OCI-LY7 (cell line): ENCODE results near the gene PDSS2. TPM values are rescaled to one million over a fixed set of nuclear protein-coding genes. Genes with fewer than 3 reads are reported as not detected.
"Not testable (repeated sequence)": the region's sequence is repeated elsewhere in the genome, so short reads cannot be mapped to it uniquely, and the experiment has no call there.

ENCODE experiments used
- BruUV-seq: library from RNA; stranded (reverse); fragments of 400-500 nt; replicated peaks from 2 replicates; lab custom pipeline; 2021; lab: Mats Ljungman, UMichigan
- CTCF ChIA-PET: fragments of 300-600 bp; sonication (Branson Sonifier 250); formaldehyde crosslinking; loops from one replicate; lab custom pipeline; 2022; ENCODE audit warnings: antibody characterized with exemption; ENCODE audit not compliant: unreplicated experiment; lab: Charles Lee
- POLR2A ChIA-PET: fragments of 300-600 bp; sonication (Branson Sonifier 250); formaldehyde crosslinking; loops from one replicate; lab custom pipeline; 2022; ENCODE audit warnings: antibody characterized with exemption; lab: Charles Lee
- DNase-seq: peaks from one replicate; pipeline ENCODE4 v3.0.0-alpha.2; 2015; ENCODE audit warnings: low spot score
- H2AFZ ChIP-seq: fragments of 200-600 bp; sonication (generic), shearing (Covaris generic); 2 replicates; pipeline ENCODE4 v1.6.1; 2014; ENCODE audit warnings: mild to moderate bottlenecking, antibody characterized with exemption, low read length, moderate library complexity
- H3K27ac ChIP-seq: fragments of 200-600 bp; sonication (generic); 2 replicates; pipeline ENCODE4 v1.5.1; 2014; ENCODE audit warnings: mixed run types, low read depth, mild to moderate bottlenecking, moderate library complexity, low read length, inconsistent platforms; ENCODE audit not compliant: poor library complexity, severe bottlenecking
- H3K36me3 ChIP-seq: fragments of 200-600 bp; sonication (generic); 2 replicates; pipeline ENCODE4 v1.6.1; 2014; ENCODE audit warnings: mild to moderate bottlenecking, antibody characterized with exemption, low read length, moderate library complexity, mixed read lengths; ENCODE audit not compliant: insufficient read depth
- H3K4me1 ChIP-seq: fragments of 200-600 bp; sonication (generic); 2 replicates; pipeline ENCODE4 v1.5.1; 2014; ENCODE audit warnings: mild to moderate bottlenecking, low read length; ENCODE audit not compliant: insufficient read depth, poor library complexity, severe bottlenecking
- H3K4me2 ChIP-seq: fragments of 200-600 bp; sonication (generic); 2 replicates; pipeline ENCODE4 v1.6.1; 2014; ENCODE audit warnings: mild to moderate bottlenecking, low read length
- H3K4me3 ChIP-seq: fragments of 200-600 bp; sonication (generic); 2 replicates; pipeline ENCODE4 v1.5.1; 2014; ENCODE audit warnings: mild to moderate bottlenecking, low read depth, low read length; ENCODE audit not compliant: poor library complexity, severe bottlenecking
- H3K79me2 ChIP-seq: fragments of 200-600 bp; sonication (generic); 2 replicates; pipeline ENCODE4 v1.6.1; 2016; ENCODE audit warnings: low read depth, mild to moderate bottlenecking, low read length, moderate library complexity, mixed read lengths; ENCODE audit not compliant: insufficient read depth
- H3K9me2 ChIP-seq: fragments of 200-600 bp; sonication (generic); 2 replicates; pipeline ENCODE4 v1.6.1; 2016; ENCODE audit warnings: mild to moderate bottlenecking, low read length, mixed read lengths; ENCODE audit not compliant: insufficient read depth
- H3K9me3 ChIP-seq: fragments of 200-600 bp; sonication (generic); 2 replicates; pipeline ENCODE4 v1.6.1; 2014; ENCODE audit warnings: mild to moderate bottlenecking, mixed run types, low read length, mixed read lengths
- H4K20me1 ChIP-seq: fragments of 200-600 bp; sonication (generic); 2 replicates; pipeline ENCODE4 v1.6.1; 2014; ENCODE audit warnings: mild to moderate bottlenecking, antibody characterized with exemption, low read length, moderate library complexity, mixed read lengths; ENCODE audit not compliant: insufficient read depth
- EZH2phosphoT487 ChIP-seq: fragments of 200-600 bp; sonication (generic); IDR thresholded peaks from 2 replicates; pipeline ENCODE4 v1.6.1; 2018; ENCODE audit warnings: low read depth, borderline replicate concordance, mild to moderate bottlenecking, mixed run types, antibody characterized with exemption, low read length, moderate library complexity, mixed read lengths
- intact Hi-C: fragments of 100-400 bp; cut with micrococcal nuclease; formaldehyde crosslinking; loops from one replicate; pipeline ENCODE4 v1.10.0; 2022; ENCODE audit not compliant: unreplicated experiment
- total RNA-seq, 2 experiments: library from RNA; depleted of rRNA in 1 of 2; stranded (reverse); fragments of >200 nt in 1 of 2; shearing (Covaris generic) in 1 of 2; gene quantifications; 2 replicates each; pipeline ENCODE4 v1.2.3, GENCODE V29; 2014 to 2022
- TF ChIP-seq, protein P1 (sequence below): fragments of 200-600 bp; sonication (generic); conservative IDR thresholded peaks from 2 replicates; pipeline ENCODE4 v1.5.1; 2014; ENCODE audit warnings: mild to moderate bottlenecking, antibody characterized with exemption, low read length, moderate library complexity, mixed read lengths

Gene PDSS2
- total RNA-seq, 2 experiments from 2014 or later, result 14.7 to 24.9 TPM

DNA sequence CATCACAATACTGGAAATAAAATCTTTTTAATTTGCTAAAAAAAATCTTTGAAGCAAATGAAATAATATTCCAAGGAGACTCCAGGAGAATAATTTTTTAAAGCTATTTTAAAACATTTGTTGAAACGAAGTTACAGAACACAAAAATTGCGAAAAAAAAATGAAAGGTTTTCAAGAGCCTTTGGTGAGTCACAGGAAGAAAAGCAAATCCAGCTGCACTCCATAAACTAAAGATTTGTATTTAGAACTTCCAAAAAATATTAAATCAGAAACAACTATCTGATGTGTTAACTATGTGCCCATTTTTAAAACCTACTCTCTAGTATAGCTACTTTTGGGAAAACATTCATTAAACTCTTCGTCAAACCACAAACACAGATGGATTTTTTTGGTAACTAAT lies 23.6 kb downstream of the PDSS2 start:
- intact Hi-C loops, result no loop called here
- Histone ChIP-seq H3K79me2 (peaks cover 27% of the 10 kb centered on the region; the same call in 1 of the 2 replicates), H3K36me3 (peaks cover 4% of the 10 kb centered on the region; the same call in 1 of the 2 replicates), H3K9me2 (no peaks in the 10 kb centered on the region), H3K4me3 (no peak overlapping the region), H3K27ac (no peak overlapping the region), H3K4me2 (no peak overlapping the region), H3K4me1 (no peaks in the 10 kb centered on the region), H3K9me3 (peaks cover 5% of the 10 kb centered on the region; the same call in 1 of the 2 replicates), H4K20me1 (no peaks in the 10 kb centered on the region), H2AFZ (no peak overlapping the region)
- TF ChIP-seq, protein P1, sequence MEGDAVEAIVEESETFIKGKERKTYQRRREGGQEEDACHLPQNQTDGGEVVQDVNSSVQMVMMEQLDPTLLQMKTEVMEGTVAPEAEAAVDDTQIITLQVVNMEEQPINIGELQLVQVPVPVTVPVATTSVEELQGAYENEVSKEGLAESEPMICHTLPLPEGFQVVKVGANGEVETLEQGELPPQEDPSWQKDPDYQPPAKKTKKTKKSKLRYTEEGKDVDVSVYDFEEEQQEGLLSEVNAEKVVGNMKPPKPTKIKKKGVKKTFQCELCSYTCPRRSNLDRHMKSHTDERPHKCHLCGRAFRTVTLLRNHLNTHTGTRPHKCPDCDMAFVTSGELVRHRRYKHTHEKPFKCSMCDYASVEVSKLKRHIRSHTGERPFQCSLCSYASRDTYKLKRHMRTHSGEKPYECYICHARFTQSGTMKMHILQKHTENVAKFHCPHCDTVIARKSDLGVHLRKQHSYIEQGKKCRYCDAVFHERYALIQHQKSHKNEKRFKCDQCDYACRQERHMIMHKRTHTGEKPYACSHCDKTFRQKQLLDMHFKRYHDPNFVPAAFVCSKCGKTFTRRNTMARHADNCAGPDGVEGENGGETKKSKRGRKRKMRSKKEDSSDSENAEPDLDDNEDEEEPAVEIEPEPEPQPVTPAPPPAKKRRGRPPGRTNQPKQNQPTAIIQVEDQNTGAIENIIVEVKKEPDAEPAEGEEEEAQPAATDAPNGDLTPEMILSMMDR, result no peak
- TF ChIP-seq EZH2phosphoT487, result no peak
- POLR2A ChIA-PET, result interaction anchor here (1.0 to 1.2 kb wide), 2 partner anchors 24 to 707 kb away, joined by 3 to 4 read pairs; partner anchors contain the start of gene PDSS2
- no TSS peak for BruUV-seq
- CTCF ChIA-PET, result no interaction called here
- no peak for DNase-seq

DNA sequence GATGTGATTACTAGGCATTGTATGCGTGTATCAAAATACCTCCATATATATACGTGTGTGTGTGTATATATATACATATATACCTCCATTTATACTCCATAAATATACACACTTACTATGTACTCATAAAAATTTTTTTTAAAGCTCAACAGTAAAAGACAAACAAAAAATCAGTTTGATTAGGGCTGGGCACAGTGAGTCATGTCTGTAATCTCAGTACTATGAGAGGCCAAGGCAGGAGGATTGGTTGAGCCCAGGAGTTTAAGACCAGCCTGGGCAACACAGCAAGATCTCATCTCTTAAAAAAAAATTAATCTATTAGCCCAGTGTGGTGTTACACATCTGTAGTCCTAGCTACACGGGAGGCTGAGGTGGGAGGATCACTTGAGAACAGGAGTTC lies 24.6 kb downstream of the PDSS2 start:
- Histone ChIP-seq H3K79me2 (peaks cover 30% of the 10 kb centered on the region; the same call in 1 of the 2 replicates), H3K36me3 (peaks cover 4% of the 10 kb centered on the region; the same call in 1 of the 2 replicates), H3K9me3 (peaks cover 5% of the 10 kb centered on the region; the same call in 1 of the 2 replicates), H3K4me1 (no peaks in the 10 kb centered on the region), H3K4me2 (no peak overlapping the region), H3K27ac (no peak overlapping the region), H4K20me1 (no peaks in the 10 kb centered on the region), H3K4me3 (no peak overlapping the region), H2AFZ (no peak overlapping the region), H3K9me2 (no peaks in the 10 kb centered on the region)
- TF ChIP-seq, protein P1, result no peak
- no peak for TF ChIP-seq EZH2phosphoT487
- DNase-seq, result no peak
- CTCF ChIA-PET, result no interaction called here
- POLR2A ChIA-PET, result interaction anchor here (0.5 to 0.7 kb wide), 5 partner anchors 11 to 266 kb away, joined by 3 to 5 read pairs (median 3); no protein-coding TSS in a partner anchor
- intact Hi-C loops, result no loop called here
- no TSS peak for BruUV-seq

DNA sequence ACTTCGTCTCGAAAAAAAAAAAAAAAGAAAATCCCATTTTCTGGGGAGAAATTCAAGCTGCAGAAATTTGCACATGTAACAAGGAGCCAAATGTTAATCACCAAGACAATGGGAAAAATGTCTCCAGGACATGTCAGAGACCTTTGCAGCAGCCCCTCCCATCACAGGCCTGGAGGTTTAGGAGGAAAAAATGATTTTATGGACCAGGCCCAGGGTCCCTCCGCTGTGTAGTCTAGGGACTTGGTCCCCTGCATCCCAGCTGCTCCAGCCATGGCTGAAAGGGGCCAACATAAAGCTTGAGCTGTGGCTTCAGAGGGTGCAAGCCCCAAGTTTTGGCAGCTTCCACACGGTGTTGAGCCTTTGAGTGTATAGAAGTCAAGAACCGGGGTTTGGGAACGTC lies 33.4 kb downstream of the PDSS2 start:
- H3K4me1 ChIP-seq, H3K4me2 ChIP-seq, BruUV-seq, H2AFZ ChIP-seq, H4K20me1 ChIP-seq, intact Hi-C loops, DNase-seq, H3K9me2 ChIP-seq, H3K27ac ChIP-seq, H3K4me3 ChIP-seq: not testable (repeated sequence)
- H3K79me2 ChIP-seq, result peaks cover 28% of the 10 kb centered on the region
- H3K36me3 ChIP-seq, result peaks cover 29% of the 10 kb centered on the region
- ChIA-PET POLR2A (interaction anchor here (0.6 kb wide), 1 partner anchor 26 kb away, joined by 3 read pairs; no protein-coding TSS in a partner anchor), CTCF (interaction anchor here (0.6 kb wide), 1 partner anchor 15 kb away, joined by 4 read pairs; no protein-coding TSS in a partner anchor)
- H3K9me3 ChIP-seq, result peaks cover 25% of the 10 kb centered on the region
